Motor neuron (in vitro differentiated cells): Measurements from ENCODE around the gene USP48. TPM values are rescaled to one million over a fixed set of nuclear protein-coding genes. Genes with fewer than 3 reads are reported as not detected.

Source experiments
- ATAC-seq, 8 experiments: fragments of 200-7000 bp; cut with Tn5 transposase; replicated peaks in 6 of 8; 2 replicates each; pipeline ENCODE4 v1.8.0; 2021; ENCODE audit warnings: mild to moderate bottlenecking in 8 of 8, moderate library complexity in 8 of 8
- H3K27ac ChIP-seq, 2 donors: fragments of 250-450 bp; sonication (Bioruptor Pico); 2 replicates each; pipeline ENCODE4 v1.9.0; 2021; ENCODE audit warnings: antibody characterized with exemption in 2 of 2, mild to moderate bottlenecking in 2 of 2, moderate library complexity in 1 of 2
- H3K4me1 ChIP-seq, 2 donors: fragments of 250-450 bp; sonication (Bioruptor Pico); replicated peaks in 1 of 2; 2 replicates each; pipeline ENCODE4 v1.6.1; 2021; ENCODE audit warnings: antibody characterized with exemption in 2 of 2, mild to moderate bottlenecking in 2 of 2, moderate library complexity in 1 of 2
- H3K4me3 ChIP-seq, 5 donors: fragments of 250-450 bp; sonication (Bioruptor Pico); 2 replicates each; pipeline ENCODE4 v1.9.0; 2021; ENCODE audit warnings: antibody characterized with exemption in 5 of 5, mild to moderate bottlenecking in 5 of 5, moderate library complexity in 4 of 5
- WGBS, 10 experiments: fragments of 450-650 bp; shearing (Covaris generic); methylation state at CpG; one replicate each; pipeline ENCODE4 v1.0.0; 2022; 5-methylcytosine and 5-hydroxymethylcytosine counted together
- in situ Hi-C, 9 experiments: fragments of 400-800 bp; cut with MboI; loops; one replicate each; pipeline ENCODE4 v1.15.0; 2021; ENCODE audit warnings: low sequenced_read_pairs in 9 of 9, low pct_unique_long_range_greater_than_20kb in 2 of 9; ENCODE audit not compliant: unreplicated experiment in 9 of 9
- total RNA-seq, 8 experiments: library from RNA; unstranded; fragments of 300-600 nt; gene quantifications; 2 replicates each; pipeline versions ENCODE4 v1.2.3 to v1.2.4, GENCODE V29; 2022

Gene USP48
- total RNA-seq, 8 experiments from 2014 or later: 34.1 to 84.9 (median 54.9) TPM

DNA sequence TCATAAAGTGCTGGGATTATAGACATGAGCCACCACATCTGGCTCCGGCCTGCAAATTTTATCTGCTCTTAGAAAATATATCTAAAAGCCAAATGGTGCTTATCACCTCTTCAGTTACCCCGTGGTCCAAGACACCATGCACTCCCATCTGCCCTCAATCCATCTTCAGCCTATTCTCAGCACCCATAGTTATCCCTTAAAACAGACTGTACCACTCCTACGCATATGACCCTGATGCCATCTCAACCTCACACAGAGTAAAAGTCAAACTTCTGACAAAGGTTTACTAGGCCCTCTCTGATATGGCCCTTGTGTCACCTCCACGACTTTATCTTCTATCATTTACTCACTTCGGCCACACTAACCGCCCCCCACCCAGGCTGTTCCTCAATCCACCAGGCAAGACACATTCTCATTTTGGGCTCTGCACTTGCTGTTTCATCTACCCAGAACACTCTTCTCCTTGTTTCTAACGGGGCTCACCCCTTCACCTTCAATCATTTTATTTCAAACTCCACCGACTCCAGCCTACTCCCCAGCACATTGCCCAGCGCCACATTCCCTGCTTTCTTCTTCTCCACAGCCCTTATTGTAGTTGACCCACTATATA lies 33.0 kb downstream of the USP48 start:
- no peak overlapping the region for H3K27ac ChIP-seq
- no peak for ATAC-seq
- no peaks in the 10 kb centered on the region for H3K4me1 ChIP-seq
- in situ Hi-C loops: no loop called here
- H3K4me3 ChIP-seq: no peak overlapping the region
- WGBS, 10 experiments: 50 to 100% (median 84%) methylated on average over 2 to 9 of the region's 9 CpGs

DNA sequence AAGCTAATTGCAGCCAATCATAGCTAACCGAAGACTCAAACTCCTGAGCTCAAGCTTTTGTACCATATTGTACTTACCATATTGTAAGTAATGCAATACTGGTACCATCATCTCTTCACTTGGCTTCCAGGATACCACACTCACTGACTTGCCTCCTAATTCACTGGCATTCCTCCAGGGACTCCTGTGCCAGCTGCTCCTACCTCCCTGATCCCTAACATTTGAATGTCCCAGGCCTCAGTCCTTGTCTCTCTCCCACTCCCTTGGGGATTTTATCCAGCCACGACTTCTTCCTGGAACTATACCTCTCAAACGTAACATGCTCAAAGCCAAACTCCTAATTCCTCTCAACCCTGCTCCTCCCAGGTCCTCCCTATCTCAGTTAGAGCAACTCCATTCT lies 33.8 kb downstream of the USP48 start:
- Histone ChIP-seq H3K4me3 (no peak overlapping the region), H3K4me1 (no peaks in the 10 kb centered on the region), H3K27ac (no peak overlapping the region)
- WGBS, 10 experiments: 76 to 100% (median 93%) methylated on average over 1 to 3 of the region's 3 CpGs; no CpG with 5 or more reads in 1 of the 10 experiments
- in situ Hi-C loops: no loop called here
- ATAC-seq: no peak

DNA sequence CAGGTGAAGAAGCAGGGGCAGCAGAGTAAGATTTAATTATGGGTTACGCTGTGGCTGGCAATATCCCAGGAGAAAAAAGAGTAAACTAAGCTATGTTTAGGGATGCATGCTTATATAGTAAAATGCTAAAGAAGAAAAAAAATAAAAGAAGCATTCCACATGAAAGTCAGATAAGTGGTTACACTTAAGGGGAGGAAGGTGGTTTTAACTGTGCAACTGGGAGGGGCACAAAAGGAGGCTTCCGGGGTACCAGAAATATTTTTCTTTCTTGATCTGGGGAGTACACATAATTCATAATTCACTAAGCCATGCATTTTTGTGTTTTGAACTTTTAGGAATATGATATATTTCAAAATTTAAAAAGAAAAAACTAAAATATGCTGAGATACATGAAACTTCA lies 39.5 kb downstream of the USP48 start:
- H3K27ac ChIP-seq: no peak overlapping the region
- ATAC-seq: no peak
- in situ Hi-C loops: no loop called here
- 86 to 100% (median 100%) methylated on average over 1 to 2 of the region's 2 CpGs for WGBS, 10 experiments
- no peaks in the 10 kb centered on the region for H3K4me1 ChIP-seq
- no peak overlapping the region for H3K4me3 ChIP-seq

DNA sequence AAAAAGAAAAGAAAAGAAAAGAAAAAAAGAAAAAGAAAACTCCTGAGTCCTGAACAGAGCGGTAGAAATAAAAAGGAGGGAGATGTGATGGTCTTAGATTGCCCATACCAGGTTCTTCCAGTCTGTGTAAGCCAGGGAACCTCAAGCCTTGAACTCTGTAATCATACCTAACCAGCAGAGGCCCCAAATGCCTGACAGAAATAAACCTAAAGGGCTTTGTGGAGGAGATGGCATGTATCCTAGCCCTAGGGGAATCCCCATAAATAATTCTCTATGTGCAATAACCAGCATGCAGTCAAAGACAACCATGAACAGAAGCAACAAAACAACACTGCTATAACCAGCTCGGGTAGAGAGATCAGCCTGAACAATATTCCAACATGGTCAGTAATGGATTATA lies 40.4 kb downstream of the USP48 start:
- no peak for ATAC-seq
- in situ Hi-C loops: no loop called here
- no peak overlapping the region for H3K27ac ChIP-seq
- H3K4me1 ChIP-seq: no peaks in the 10 kb centered on the region
- H3K4me3 ChIP-seq: no peak overlapping the region
- WGBS, 10 experiments: 81 to 100% (median 93%) methylated on average over 1 to 2 of the region's 2 CpGs; no CpG with 5 or more reads in 3 of the 10 experiments

DNA sequence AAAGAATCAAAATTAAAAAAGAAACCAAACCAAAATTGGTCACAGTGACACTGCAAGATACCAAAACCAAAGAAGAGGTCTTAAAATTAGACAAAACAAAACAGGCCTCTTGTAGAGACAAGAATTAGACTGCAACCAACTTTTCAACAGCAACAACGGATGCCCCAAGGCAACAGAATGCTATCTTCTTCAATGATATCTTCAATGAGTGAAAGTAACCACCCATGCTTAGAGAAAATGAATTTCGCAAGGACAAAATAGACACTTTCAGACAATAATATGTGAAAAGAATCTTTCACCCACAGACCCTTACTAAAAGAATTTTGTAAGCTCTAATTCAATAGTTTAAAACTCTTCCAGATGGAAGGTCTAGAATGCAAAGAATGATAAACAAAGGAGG lies 41.7 kb downstream of the USP48 start:
- in situ Hi-C loops: no loop called here
- no peaks in the 10 kb centered on the region for H3K4me1 ChIP-seq
- no peak overlapping the region for H3K27ac ChIP-seq
- H3K4me3 ChIP-seq: no peak overlapping the region
- ATAC-seq: no peak
- WGBS, 10 experiments: 81 to 100% (median 95%) methylated on average over 1 to 2 of the region's 2 CpGs

DNA sequence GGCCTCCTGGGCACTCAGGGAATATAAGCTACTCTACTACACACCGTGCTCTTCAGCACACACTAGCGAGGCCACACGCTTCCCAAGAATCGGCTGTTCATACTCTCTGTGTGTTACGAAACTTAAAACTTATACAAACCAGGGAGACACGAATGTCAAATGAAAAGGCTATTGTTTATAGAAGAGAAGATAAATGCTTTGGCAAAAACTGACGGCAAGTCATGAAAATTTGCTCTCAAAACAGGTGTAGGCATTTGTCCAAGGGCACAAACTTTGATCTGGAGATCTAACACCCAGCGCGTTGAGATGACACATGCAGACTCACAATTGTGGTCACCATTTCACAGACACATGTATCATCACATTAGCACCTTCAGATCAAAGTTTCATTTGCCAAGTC lies 46.1 kb downstream of the USP48 start:
- no peak for ATAC-seq

DNA sequence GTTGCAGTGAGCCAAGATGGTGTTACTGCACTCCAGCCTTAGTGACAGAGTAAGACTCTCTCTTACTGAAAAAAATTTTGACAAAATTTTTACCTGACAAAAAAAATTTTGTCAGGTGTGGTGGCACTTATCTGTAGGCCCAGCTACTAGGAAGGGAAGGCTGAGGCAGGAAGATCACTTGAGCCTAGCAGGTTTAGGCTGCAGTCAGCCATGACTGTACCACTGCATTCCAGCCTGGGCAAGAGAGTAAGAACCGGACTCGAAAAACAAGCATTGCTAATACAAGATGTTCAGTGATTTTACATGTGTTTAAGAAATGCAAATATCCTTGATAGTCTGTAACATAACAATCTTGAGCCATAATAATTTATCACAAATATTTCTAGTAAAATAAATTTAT lies 46.9 kb downstream of the USP48 start:
- WGBS, 10 experiments: 60 to 100% (median 96%) methylated on average over 1 to 2 of the region's 2 CpGs; no CpG with 5 or more reads in 2 of the 10 experiments
- in situ Hi-C loops: no loop called here
- H3K27ac ChIP-seq: no peak overlapping the region
- H3K4me1 ChIP-seq: no peaks in the 10 kb centered on the region
- no peak overlapping the region for H3K4me3 ChIP-seq
- no peak for ATAC-seq

More for the DNA sequence above, 46.1 kb downstream of the USP48 start:
- Histone ChIP-seq H3K4me1 (no peaks in the 10 kb centered on the region), H3K27ac (no peak overlapping the region), H3K4me3 (no peak overlapping the region)
- in situ Hi-C loops: no loop called here
- WGBS, 10 experiments: 87 to 100% (median 95%) methylated on average over 1 to 9 of the region's 9 CpGs

DNA sequence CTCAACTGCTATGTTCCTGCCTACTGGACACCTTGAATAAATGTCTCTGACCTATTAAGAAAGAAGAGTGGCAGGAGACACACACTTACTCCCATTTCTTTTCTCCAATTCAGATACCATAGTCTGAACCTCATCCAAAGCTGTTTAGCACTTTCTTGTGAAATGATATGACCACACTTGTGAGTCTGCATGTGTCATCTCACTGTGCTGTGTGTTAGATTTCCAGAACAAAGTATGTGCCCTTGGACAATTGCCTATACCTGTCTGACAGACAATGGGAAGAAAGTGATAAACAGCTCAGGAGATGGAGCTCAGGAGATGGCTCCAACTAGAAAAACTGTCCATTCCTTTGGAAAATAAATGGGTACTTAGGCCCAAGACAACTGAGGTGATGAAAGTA lies 48.4 kb downstream of the USP48 start:
- Histone ChIP-seq H3K4me1 (no peaks in the 10 kb centered on the region), H3K27ac (no peak overlapping the region), H3K4me3 (no peak overlapping the region)
- no peak for ATAC-seq
- in situ Hi-C loops: no loop called here

DNA sequence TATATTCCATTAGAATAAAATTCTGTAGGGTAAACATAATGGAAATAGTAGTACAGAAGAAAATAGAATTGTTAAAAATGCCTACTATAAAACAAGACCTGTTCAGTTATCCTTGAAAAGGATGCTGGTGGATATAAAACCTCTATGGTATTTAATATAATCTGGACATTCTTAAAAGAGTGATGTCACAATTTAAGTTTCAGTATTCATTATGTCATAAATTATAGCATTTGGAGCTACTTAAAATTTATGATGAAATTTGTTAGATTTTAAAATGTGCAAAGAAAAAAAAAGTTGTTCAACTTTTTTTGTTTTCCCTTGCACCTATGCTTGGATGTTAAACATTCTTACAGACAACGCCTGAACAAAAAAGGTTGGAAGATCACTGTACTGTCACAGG lies 50.3 kb downstream of the USP48 start:
- Histone ChIP-seq H3K4me3 (no peak overlapping the region), H3K4me1 (no peaks in the 10 kb centered on the region), H3K27ac (no peak overlapping the region)
- in situ Hi-C loops: no loop called here
- 0 to 13% (median 0%) methylated on average over 1 of the region's 1 CpG; no CpG with 5 or more reads in 3 of the 10 experiments for WGBS, 10 experiments
- no peak for ATAC-seq

DNA sequence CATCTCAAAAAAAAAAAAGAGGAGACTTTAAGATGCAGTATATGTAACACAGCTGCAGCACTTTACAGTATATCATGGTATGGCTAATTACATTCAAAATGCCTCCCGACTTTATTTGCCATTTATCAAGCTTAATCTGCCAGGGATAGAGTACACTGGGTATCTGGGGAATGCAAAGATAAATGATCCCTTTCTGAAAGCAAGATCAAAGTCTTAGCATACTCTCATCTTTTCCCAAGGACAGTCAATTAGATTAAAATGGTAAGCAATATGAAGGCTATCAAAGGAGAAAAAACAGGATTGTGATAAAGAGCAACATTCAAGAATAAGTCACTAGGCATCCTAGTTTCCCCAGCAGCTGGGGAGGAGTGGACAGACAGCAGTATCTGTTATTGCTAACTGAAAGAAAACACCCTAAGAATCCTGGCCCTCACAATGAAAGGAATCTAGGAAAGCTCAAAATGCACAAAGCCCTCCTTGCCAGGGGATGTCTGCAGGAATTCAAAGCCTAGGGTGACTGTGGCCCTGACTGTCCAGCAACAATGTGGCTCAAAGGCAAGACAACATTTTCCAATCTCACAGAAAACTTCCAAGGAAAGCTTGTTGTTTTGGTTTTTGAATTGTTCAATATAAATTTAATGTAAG lies 57.1 kb downstream of the USP48 start:
- in situ Hi-C loops: no loop called here
- H3K27ac ChIP-seq: peak overlapping the region in 1 of 2 donors; percentile 2
- H3K4me3 ChIP-seq: no peak overlapping the region
- peak in 3 of 8 experiments; percentile 47 to 97 (median 68) for ATAC-seq
- 40 to 90% (median 69%) methylated on average over 1 of the region's 1 CpG; no CpG with 5 or more reads in 4 of the 10 experiments for WGBS, 10 experiments
- peaks cover 0 to 11% of the 10 kb centered on the region in 2 donors for H3K4me1 ChIP-seq

DNA sequence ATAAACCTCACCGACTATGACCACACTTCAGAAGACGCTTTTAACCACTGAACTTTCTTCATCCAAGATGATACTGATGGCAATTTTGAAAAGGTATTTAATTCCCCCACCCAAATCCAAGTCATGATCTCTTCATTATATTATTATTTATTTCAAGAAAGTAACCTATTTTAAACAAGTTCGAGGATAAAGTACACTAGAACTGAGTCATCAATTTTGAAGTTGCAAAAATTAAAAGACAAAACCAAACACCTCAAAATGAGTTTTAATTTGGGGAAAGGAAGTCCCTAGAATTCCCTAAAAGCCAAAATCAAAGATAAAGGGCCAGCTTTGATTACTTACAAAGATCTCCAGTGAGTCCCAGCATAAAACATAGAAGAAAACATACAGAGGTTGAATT lies 58.4 kb downstream of the USP48 start:
- Histone ChIP-seq H3K4me3 (no peak overlapping the region), H3K27ac (no peak overlapping the region), H3K4me1 (peaks cover 0 to 11% of the 10 kb centered on the region in 2 donors)
- ATAC-seq: no peak
- 80 to 100% (median 99%) methylated on average over 1 to 3 of the region's 3 CpGs for WGBS, 10 experiments
- in situ Hi-C loops: loop anchor here in 1 of 9 experiments (25.0 kb wide), 1 partner anchor 238 kb away; no protein-coding TSS in a partner anchor

DNA sequence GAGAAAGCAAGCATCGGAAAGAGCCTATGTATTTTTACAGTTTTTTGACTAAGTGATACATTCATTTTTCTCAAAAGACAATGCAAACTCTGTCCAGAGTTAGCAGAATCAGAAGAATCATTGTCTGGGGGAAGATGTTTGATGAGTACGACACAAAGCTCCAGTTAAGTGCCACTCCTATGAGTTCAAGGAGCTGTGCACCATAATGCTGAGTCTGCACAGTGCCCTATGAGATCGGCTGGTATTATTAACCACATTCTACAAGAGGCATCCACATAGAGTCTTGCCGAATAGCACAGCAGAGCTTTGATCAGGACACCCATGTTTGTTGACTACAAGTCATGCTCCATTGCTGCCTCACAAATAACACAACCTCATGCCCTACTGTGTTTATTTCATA lies 58.9 kb downstream of the USP48 start:
- in situ Hi-C loops: loop anchor here in 1 of 9 experiments (25.0 kb wide), 1 partner anchor 238 kb away; no protein-coding TSS in a partner anchor
- Histone ChIP-seq H3K27ac (no peak overlapping the region), H3K4me1 (peaks cover 0 to 11% of the 10 kb centered on the region in 2 donors), H3K4me3 (no peak overlapping the region)
- WGBS, 10 experiments: 75 to 100% (median 92%) methylated on average over 1 to 4 of the region's 4 CpGs
- ATAC-seq: no peak

DNA sequence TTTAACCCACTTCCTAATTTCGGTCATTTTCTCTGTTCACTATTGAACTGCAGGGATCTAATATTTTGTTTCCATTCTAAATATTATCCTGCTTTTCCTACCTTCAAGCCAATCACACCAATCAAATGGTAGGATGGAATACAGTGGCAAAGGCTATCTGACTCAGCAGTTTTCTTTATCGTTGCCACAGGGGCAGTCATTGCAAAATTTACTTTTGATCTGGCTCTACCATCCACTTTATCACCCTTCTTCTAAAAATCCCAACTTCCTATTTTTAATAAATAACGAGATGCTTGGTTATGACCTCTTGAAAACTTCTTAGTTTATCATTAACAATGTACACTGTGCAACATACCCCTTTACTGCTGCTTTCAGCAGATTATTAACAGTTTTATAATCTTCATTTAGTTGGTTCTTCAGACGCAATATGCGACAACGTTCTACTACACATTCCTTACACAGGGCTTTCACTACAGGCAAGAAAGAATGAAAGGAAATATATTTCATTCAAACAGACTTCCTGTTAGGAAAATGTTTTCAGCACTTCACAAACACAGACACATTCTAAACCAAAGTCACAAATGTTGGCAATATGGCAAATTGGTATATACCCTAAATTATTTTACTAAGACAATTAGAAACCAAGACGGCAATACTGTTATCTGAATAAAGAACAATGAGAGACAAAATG lies 61.5 kb downstream of the USP48 start:
- Histone ChIP-seq H3K4me1 (peaks cover 0 to 9% of the 10 kb centered on the region in 2 donors), H3K27ac (no peak overlapping the region), H3K4me3 (no peak overlapping the region)
- ATAC-seq: no peak
- WGBS, 10 experiments: 80 to 100% (median 95%) methylated on average over 1 to 7 of the region's 7 CpGs
- in situ Hi-C loops: loop anchor here in 1 of 9 experiments (25.0 kb wide), 1 partner anchor 241 kb away; no protein-coding TSS in a partner anchor
